HG03135 (cell line): Measurements from ENCODE around the gene SLC50A1.
"Not testable (repeated sequence)": the region's sequence is repeated elsewhere in the genome, so short reads cannot be mapped to it uniquely, and the experiment has no call there.

ENCODE experiments used
- ATAC-seq: cut with Tn5 transposase; IDR thresholded peaks from one replicate; pipeline ENCODE4 v1.9.1; 2021; ENCODE audit warnings: mild to moderate bottlenecking, moderate library complexity; ENCODE audit not compliant: unreplicated experiment

The SLC50A1 gene

GRCh38 chr1:155134322-155134721, 1.3 kb upstream of the SLC50A1 start:
- ATAC-seq = no peak

GRCh38 chr1:155134880-155135414, 705 bp upstream of the SLC50A1 start:
- no peak for ATAC-seq

GRCh38 chr1:155136748-155137147, 1.1 kb downstream of the SLC50A1 start:
- no peak for ATAC-seq

- ATAC-seq = no peak
Observed at GRCh38 chr1:155137154-155137949, 1.7 kb downstream of the SLC50A1 start.

- ATAC-seq = peak; percentile 60
Observed at GRCh38 chr1:155139895-155140629, 4.4 kb downstream of the SLC50A1 start, which contains the start of gene DPM3. Gene DPM3, minus strand, starts transcription at chr1:155140531. Its CDS starts 291 bp downstream, at chr1:155140240.

GRCh38 chr1:155140630-155140953, 4.9 kb downstream of the SLC50A1 start:
- no peak for ATAC-seq

- no peak for ATAC-seq
Observed at GRCh38 chr1:155141749-155142148, 6.1 kb downstream of the SLC50A1 start.

- no peak for ATAC-seq
Observed at GRCh38 chr1:155145491-155145890, 9.8 kb downstream of the SLC50A1 start.

GRCh38 chr1:155155996-155156643, 20.5 kb downstream of the SLC50A1 start:
- not testable (repeated sequence) for ATAC-seq

GRCh38 chr1:155158991-155159390, 23.3 kb downstream of the SLC50A1 start:
- ATAC-seq = no peak

- no peak for ATAC-seq
Observed at GRCh38 chr1:155160128-155160527, 24.5 kb downstream of the SLC50A1 start.

- not testable (repeated sequence) for ATAC-seq
Observed at GRCh38 chr1:155162631-155163030, 27.0 kb downstream of the SLC50A1 start.

GRCh38 chr1:155163785-155164184, 28.1 kb downstream of the SLC50A1 start:
- not testable (repeated sequence) for ATAC-seq

- not testable (repeated sequence) for ATAC-seq
Observed at GRCh38 chr1:155164625-155165024, 29.0 kb downstream of the SLC50A1 start.

GRCh38 chr1:155166051-155166470, 30.4 kb downstream of the SLC50A1 start:
- no peak for ATAC-seq

GRCh38 chr1:155166471-155167165, 31.0 kb downstream of the SLC50A1 start:
- no peak for ATAC-seq

- ATAC-seq = peak; percentile 55
Observed at GRCh38 chr1:155167166-155168104, 31.8 kb downstream of the SLC50A1 start.

- not testable (repeated sequence) for ATAC-seq
Observed at GRCh38 chr1:155168105-155168445, 32.4 kb downstream of the SLC50A1 start.

- ATAC-seq = no peak
Observed at GRCh38 chr1:155168456-155169210, 33.0 kb downstream of the SLC50A1 start.
